Raji (cell line): ENCODE data around the gene SDF2.

Source experiments
- POLR2A ChIP-seq: IDR thresholded peaks from 2 replicates; pipeline ENCODE4 v1.6.1; 2011; ENCODE audit warnings: low read depth, low read length, control low read depth; ENCODE audit not compliant: insufficient read depth

The SDF2 gene

DNA sequence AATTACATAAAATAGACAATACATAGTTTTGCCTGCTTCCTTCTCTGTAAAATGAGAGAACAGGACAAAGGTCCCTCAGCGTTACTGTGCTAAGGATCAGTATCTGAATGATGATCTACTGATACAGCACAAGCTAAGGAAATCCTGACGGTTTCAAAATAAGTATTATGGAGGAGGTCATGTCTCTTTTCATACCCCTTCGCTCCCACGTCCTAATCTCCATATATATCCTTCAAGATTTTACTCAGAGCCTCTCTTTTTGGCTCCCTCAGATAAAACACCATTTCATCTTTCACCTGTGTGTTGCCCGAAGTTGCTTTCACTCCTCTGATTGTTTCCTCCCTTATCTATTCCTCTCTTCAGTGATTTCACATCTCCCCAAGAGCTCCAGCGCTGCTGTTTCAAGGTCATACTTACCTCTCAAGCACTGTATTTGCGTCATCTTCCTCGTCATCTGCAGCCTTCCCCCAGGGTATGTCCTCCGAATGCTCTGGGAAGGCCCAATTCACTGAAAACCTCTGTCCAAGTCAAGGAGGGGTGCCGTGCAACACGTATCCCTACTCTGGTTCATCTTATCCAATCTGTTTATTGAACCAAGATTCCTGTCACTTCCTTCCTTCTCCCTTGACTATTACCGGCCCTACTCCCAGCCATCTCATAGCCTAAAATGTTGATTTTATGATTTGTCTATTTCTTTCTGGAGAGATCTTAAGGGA lies 15.5 kb downstream of the SDF2 start:
- no peak for TF ChIP-seq POLR2A

DNA sequence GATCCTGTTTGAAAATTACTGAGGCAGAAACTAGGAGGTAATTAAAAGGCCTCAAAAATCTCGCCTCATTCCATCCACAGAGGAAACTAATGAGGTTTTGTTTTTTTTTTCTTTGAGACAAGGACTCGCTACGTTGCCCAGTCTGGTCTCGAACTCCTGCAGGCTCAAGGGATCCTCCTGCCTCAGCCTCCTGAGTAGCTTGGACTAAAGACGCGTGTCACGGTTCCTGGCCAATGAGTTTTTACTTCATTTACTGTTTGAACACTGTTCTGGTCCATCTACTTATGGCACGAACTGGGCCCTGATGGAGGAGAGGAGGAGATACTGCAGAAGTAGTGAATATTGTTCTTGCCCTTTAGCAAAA lies 16.1 kb downstream of the SDF2 start:
- no peak for TF ChIP-seq POLR2A

DNA sequence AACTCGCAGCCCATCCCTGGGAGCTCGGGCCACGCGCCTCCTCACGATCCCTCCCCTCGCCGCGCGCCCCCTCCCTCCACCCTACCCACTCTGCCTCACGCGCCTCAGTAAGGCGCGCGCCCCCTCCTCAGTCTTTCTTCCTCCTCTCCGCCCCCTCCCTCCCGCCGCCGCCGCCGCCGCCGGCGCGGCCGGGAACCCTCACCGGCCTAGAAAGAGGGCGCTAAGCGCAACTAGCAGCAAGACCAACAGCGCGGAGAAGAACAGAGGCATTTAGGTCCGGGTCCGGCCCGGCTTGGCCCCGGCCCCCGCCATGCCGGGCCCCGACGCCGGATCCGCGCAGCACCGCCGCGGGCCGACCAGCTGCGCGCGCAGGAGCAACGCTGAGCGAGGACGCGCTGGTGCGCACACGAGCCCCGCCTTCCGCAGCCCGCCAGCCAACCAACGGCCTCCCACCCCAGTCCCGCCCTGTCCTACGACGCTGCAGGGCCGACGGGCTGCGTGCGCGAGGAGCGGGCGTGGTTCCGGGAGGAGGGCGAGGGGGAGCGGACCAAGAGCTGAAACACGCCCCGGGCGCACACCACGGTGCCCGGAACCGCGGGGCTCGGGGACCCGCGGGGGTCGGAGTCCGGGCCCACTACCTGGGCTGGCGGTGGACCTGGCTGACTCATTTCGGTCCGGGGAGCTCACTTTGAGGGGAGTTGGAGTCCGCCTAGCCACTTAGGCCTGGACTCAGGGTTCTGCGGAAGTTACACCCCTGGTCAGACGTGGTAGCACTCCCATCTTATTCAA lies 16.7 kb downstream of the SDF2 start, which contains the start of gene BLTP2:
TSS of gene BLTP2 (minus strand) at position 372 of the 789 bp plus-strand sequence. CDS start at position 270, 102 bp downstream.
- peak; percentile 81 for TF ChIP-seq POLR2A

DNA sequence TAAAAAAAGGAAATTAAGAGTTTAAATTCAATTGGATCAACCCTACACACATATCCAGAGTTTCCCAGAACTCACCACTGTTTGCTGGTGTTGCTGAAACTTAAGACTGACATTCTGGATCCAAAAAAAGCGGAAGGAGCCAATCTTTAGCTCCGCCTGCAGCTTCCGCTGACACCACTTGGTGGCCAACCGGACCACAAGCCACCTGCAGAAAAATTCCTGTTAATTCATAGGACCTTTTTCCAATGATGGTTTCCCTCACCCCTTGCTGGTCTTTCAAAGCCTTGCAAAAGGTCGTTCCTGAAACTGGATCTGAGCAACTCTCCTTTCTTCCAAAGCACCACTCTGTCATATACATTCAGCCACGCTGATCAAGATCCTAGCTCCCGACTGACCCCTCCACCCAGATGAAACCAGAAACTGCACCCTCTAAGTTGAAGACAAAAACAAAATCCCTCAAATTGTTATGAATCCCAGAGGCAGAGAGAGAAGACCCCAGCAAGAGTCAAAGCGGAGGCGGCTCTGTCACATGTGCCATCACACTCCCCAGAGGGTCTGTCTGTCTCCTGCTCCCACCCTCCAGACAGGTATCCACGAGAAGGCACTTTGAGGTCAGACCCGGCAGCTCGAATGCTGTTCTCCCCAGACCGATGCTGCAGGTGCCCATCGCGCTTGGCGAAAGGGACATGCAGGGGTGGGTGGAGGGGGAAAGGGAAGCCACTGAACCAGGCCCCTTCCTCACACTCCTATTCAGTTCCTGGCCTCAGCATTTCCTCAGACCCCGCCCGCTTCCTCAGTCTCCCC lies 17.5 kb downstream of the SDF2 start:
- no peak for TF ChIP-seq POLR2A

DNA sequence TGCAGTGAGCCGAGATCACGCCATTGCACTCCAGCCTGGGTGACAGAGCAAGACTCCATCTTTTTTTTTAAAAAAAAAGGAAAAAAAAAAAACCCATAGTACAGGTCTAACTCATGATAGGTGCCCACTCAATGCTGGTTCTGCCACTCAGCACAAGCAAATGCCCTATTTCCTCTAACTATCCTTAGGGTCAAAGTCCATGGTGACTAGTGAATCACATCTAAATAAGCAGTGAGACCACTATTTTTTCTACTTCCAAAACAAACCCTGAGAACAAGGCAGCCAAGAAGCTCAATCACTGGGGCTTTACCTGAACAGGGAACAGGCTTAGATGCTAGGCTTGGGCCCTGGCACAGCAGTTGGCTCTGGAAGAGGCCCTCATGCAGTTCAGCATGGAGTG lies 20.1 kb downstream of the SDF2 start:
- TF ChIP-seq POLR2A = no peak

DNA sequence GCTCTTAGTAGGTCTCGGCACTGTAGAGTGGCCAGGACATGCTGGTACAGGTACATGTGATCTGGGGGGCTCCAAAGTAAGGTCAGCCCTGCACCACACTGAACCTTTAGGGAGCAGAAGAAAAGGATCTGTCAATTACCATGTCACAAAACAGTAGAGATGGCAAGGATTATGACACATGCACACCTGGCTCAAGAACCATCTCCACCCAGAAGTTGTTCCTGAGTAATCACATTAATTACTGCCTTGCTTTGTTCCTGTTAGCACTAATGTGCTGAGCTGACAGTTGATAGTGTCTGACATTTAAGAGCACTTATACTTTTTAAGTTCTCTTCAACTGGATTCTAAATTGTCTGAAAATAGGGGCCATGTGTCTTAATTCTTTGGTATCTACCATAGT lies 26.2 kb downstream of the SDF2 start:
- no peak for TF ChIP-seq POLR2A

DNA sequence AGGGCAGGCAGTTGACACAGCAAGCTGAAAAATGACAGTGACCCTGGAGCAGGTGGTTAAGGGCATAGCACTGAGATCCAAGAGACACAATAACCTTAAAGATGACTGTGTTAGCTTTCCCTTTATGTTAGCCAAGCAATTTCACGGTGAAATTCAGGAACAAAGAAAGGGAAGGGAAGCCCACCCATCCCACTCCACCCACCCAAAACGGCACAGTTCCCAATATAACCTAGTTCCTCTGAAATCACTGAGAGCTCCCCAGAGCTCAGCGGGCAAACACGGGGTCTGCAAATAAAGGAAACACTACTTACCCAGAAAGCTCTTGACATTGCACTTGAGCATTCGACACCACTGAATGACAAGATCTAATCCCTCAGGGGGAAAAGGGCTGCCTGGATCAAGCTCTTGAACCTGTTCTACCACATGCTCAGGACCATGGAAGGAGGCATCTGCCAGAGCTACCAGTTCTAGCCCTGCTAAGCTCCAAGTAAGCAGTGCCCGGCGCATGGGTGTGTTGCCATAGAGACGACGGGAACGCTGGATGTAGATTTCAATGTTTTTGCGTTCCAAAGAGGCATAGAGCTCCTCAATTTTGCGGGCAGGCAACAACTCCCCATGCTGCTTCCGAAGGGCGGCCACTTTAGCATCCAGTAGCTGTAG lies 27.4 kb downstream of the SDF2 start:
- no peak for TF ChIP-seq POLR2A

DNA sequence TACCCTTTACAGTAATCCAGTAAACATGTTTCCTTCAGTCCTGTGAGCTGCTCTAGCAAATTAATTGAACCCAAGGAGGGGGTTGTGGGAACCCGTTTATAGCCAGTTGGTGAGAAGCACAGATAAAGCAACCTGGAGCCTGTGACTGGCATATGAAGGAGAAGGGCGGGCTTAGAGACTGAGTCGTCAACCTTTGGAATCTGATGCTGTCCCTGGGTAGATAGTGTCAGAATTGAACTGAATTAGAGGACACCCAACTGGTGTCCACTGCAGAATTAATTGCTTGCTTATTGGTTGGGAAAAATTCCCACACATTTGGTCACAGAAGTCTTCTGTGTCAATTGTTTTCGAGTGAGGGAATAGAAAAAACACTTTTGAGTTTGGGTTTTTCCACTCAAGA lies 34.9 kb downstream of the SDF2 start:
- TF ChIP-seq POLR2A = no peak

DNA sequence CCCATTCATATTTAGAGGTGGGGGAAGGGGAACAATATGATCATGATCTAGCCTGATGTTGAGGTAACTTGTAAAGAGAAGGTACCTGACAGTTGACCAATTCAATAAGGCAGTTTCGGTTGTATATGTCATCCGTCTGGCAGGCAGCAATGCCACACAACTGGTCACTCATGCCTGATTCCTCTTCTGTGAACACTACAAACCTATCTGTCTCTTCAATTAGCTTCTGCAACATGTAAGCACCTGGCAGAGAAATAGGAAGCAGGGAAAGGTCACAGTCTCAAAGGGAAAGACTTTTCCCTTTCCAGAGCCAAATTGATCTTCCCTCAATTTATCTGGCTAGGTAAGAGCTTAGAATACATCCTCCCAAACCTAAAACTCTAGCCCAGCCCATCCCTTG lies 37.6 kb downstream of the SDF2 start:
- TF ChIP-seq POLR2A = no peak

DNA sequence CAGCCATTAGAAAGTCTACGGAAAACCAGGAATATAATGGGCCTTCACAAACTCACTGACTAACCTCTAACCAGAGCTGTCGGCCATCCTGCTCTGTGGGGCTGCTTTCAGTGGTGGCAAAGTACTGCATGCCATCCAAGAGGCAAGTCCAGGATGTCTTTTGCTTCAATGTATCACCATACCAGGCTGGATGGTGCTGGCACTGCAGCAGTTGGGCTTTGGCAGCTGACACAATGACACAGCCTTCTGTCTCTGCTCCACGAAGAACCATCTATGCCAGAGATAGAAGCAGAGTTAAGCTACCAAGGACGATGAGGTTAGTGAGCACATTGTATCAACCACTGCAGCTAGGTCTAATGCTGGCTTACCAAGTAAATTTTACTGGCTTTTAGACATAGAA lies 38.0 kb downstream of the SDF2 start:
- TF ChIP-seq POLR2A = no peak

DNA sequence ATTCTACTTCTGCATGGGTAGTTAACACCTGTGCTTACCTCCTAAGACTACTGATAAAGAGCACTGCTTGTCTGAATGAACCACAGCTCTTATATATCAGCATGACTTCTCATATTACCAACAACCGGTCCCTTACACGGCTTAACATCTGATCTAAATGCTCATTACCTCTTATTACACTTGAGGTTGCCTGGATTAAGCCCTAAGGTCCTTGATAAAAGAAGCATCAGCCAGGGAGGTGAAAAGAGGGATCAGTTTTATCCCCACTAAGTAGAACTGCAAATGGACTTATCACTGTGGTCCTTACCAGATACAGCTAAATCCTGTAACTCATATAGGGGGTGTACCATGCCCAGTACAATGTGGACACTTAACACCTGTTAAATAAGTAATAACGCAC lies 39.5 kb downstream of the SDF2 start:
- no peak for TF ChIP-seq POLR2A

DNA sequence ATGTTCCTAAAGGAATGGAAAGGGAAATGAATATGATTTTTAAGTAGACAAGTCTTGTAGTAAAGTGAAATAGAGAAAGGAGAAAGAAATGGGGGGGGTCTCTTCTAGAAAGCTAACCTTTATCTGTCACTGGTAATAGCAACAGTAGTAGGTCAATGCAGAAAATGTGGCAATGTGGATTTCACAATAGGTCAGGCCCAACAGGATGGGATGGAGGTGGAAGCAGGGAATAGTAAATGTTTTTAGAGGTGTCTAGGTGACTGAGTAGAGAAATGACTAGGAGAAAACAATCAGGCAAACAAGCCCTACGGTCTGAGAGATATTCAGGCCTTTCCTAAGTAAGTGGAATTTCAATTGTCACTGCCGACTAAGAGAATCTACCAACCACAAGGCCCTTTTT lies 41.7 kb downstream of the SDF2 start:
- TF ChIP-seq POLR2A = no peak

DNA sequence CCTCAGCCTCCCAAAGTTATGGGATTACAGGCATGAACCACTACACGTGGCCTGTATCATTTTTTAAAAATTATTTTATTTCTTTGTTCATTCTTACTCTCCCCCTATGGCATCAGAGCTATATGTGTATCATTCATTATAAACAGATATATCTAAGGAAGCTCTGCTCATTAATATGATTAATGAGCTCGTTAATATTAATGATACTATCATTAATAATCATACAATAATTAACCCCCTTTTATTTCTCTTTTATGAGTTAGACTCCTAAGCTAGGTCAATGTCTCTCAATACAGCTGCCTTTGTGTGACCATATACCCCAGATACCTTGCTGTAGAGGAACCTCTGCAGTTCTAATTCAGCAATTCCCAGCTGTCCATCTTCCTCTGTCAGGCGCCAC lies 43.2 kb downstream of the SDF2 start:
- no peak for TF ChIP-seq POLR2A

DNA sequence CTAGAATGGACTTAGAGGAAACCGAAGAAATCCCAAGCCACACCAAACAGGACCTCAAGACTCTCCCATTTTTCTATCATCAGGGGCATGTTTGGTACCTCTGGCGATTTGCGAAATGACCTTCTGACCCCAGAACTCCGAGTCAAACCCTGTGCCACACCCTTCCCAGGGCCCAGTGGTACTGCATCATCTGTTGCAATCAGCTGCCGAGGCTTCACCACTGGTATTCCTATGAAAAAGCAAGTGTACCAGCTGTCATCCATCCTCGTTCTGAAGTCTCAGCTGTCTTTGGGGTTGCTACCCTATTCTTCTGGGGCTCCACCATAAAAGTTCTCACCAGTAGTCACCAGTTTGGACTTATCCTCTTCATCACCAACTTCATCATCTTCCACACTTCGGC lies 45.4 kb downstream of the SDF2 start:
- TF ChIP-seq POLR2A = no peak

DNA sequence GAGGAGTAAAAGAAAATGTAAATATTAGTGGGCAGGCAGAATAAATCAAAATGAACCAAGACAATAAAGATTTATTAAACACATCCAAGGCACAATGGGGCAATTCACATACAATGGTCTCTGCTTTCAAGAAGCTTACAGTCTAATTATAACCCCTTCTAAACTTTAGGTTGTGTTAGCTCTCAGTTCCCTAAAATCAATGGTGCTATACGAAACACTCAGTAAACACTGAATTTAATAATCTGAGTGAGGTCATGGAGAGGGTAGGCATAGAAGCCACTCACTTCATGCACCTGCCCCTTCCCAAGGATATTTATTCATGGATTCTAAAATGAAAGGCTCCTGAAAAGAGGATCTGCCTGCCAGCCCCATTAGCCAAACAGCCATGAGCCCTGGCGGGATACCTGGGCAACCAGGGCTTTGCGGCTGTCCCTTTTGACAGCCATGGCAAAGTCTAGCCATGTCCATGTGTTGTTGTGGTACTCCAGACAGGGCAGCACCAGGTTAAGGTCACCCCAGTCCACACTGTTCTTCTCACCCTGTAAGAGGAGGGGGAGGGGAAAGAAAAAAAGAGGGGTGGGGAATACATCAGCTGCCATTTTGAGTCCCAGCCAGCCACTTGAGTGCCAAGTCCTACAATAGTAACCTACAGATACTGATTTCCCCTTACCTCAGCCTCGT lies 46.3 kb downstream of the SDF2 start:
- TF ChIP-seq POLR2A = no peak
